GM12878 (cell line): Measurements from ENCODE around the gene SLC15A4. TPM values are rescaled to one million over a fixed set of nuclear protein-coding genes. Genes with fewer than 3 reads are reported as not detected.

Experiments
- BHLHE40 ChIP-seq, 2 experiments: fragments of 450-650 bp in 1 of 2; IDR thresholded peaks; 2 replicates each; pipeline ENCODE4 v1.6.1; 2011 to 2017; ENCODE audit warnings: low read depth in 2 of 2, borderline replicate concordance in 1 of 2, improper control_type of control experiment in 1 of 2, low read length in 1 of 2, mild to moderate bottlenecking in 1 of 2
- CHD1 ChIP-seq: IDR thresholded peaks from 2 replicates; pipeline ENCODE4 v1.6.1; 2012; ENCODE audit warnings: low read depth, low read length, improper control_type of control experiment
- E4F1 ChIP-seq: fragments of 450-650 bp; IDR thresholded peaks from 2 replicates; pipeline ENCODE4 v1.6.1; 2018; ENCODE audit warnings: borderline replicate concordance, mild to moderate bottlenecking; ENCODE audit not compliant: partially characterized antibody
- EP300 ChIP-seq, 2 experiments: fragments of 150-350 bp in 1 of 2; IDR thresholded peaks; 2 replicates each; pipeline ENCODE4 v1.6.1; 2011 to 2012; ENCODE audit warnings: low read depth in 2 of 2, low read length in 2 of 2, borderline replicate concordance in 1 of 2, improper control_type of control experiment in 1 of 2, inconsistent platforms in 1 of 2; ENCODE audit not compliant: control insufficient read depth in 1 of 2
- NBN ChIP-seq: fragments of 450-650 bp; IDR thresholded peaks from 2 replicates; pipeline ENCODE4 v1.6.1; 2016
- NR2C1 ChIP-seq: fragments of 450-650 bp; IDR thresholded peaks from 2 replicates; pipeline ENCODE4 v1.6.1; 2017; ENCODE audit warnings: antibody characterized with exemption, mild to moderate bottlenecking, moderate library complexity
- TCF3 ChIP-seq: IDR thresholded peaks from 2 replicates; pipeline ENCODE4 v1.6.1; 2012; ENCODE audit warnings: low read depth, mild to moderate bottlenecking, low read length, borderline replicate concordance; ENCODE audit not compliant: insufficient read depth
- ZSCAN29 ChIP-seq: fragments of 450-650 bp; IDR thresholded peaks from 2 replicates; pipeline ENCODE4 v1.6.1; 2017; ENCODE audit warnings: mild to moderate bottlenecking, moderate library complexity
- polyA plus RNA-seq, 11 experiments: library from polyadenylated mRNA; depleted of rRNA in 4 of 11; unstranded in 6 of 11; stranded (reverse) in 5 of 11; fragments of >200 nt; fragmentation: Nextera tagmentation in 4 of 11; fragmentation: Illumina TruSeq in 1 of 11; extraction: Ambion mirVana in 4 of 11; extraction: Trizol in 1 of 11; gene quantifications; 1 replicate in 1 of 11; 2 replicates in 10 of 11; pipeline versions ENCODE4 v1.2.1 to v1.2.3, GENCODE V29; 2011 to 2016; ENCODE audit warnings: inconsistent platforms in 2 of 11, missing spikeins in 2 of 11, low read depth in 1 of 11
- total RNA-seq, 4 experiments: library from RNA; depleted of rRNA in 3 of 4; stranded (reverse); fragments of >200 nt in 3 of 4; fragmentation: Illumina TruSeq in 1 of 4; extraction: Trizol in 1 of 4; gene quantifications; 2 replicates each; pipeline versions ENCODE4 v1.2.1 to v1.2.3, GENCODE V29; 2013 to 2021

SLC15A4 gene
- total and polyA plus RNA-seq, 10 of the 15 experiments (the other 5 are each of a cell fraction or from before 2014, with no cell fraction given), result 12.7 to 257 (median 36.6) TPM

GRCh38 chr12:128795530-128796361 is 28.0 kb downstream of the SLC15A4 start (continued):
- TF ChIP-seq E4F1 (no peak), NR2C1 (0 out of 2 replicates have a peak, but pooled peaks have one; percentile 14), NBN (no peak), CHD1 (no peak), EP300 (IDR thresholded peaks at IDR 0.05; ENCODE audit: borderline replicate concordance in 1 of 2, control insufficient read depth in 1 of 2, low read depth in 2 of 2, low read length in 2 of 2) (peak in 1 of 2 experiments; percentile 23; a peak in 1 of 4 replicates), ZSCAN29 (no peak), TCF3 (0 out of 2 replicates have a peak, but pooled peaks have one; percentile 45), BHLHE40 (IDR thresholded peaks at IDR 0.05; ENCODE audit: borderline replicate concordance in 1 of 2, low read depth in 2 of 2, low read length in 1 of 2) (peak; percentile 88 to 93)
